PC-9 (cell line): ENCODE results near the gene XAB2. TPM values are rescaled to one million over a fixed set of nuclear protein-coding genes. Genes with fewer than 3 reads are reported as not detected.

Source experiments
- BruUV-seq: library from RNA; stranded (reverse); fragments of 400-500 nt; replicated peaks from 2 replicates; lab custom pipeline; 2021; lab: Mats Ljungman, UMichigan
- CTCF ChIA-PET: fragments of 300-600 bp; sonication (Branson Sonifier 250); formaldehyde crosslinking; loops from one replicate; lab custom pipeline; 2022; ENCODE audit warnings: antibody characterized with exemption; lab: Charles Lee
- POLR2A ChIA-PET: fragments of 300-600 bp; sonication (Branson Sonifier 250); formaldehyde crosslinking; loops from one replicate; lab custom pipeline; 2022; ENCODE audit warnings: antibody characterized with exemption; ENCODE audit not compliant: unreplicated experiment; lab: Charles Lee
- DNase-seq, 2 experiments: peaks; one replicate each; pipeline versions ENCODE4 v3.0.0 to v3.0.0-alpha.2; 2015 to 2022; ENCODE audit warnings: mixed read lengths in 1 of 2
- H2AFZ ChIP-seq: fragments of 200-600 bp; sonication (generic); 2 replicates; pipeline ENCODE4 v1.8.1; 2017; ENCODE audit warnings: antibody characterized with exemption
- H3F3A ChIP-seq: fragments of 200-600 bp; sonication (generic); 2 replicates; pipeline ENCODE4 v1.8.1; 2017; ENCODE audit warnings: antibody characterized with exemption, mild to moderate bottlenecking, low read depth; ENCODE audit not compliant: insufficient read depth
- H3K27ac ChIP-seq: fragments of 200-600 bp; sonication (generic); 2 replicates; pipeline ENCODE4 v1.6.1; 2016; ENCODE audit warnings: mixed run types
- H3K27me3 ChIP-seq: fragments of 200-600 bp; sonication (generic); 2 replicates; pipeline ENCODE4 v1.6.1; 2016; ENCODE audit warnings: low read depth, mixed run types; ENCODE audit not compliant: insufficient read depth
- H3K36me3 ChIP-seq: fragments of 200-600 bp; sonication (generic); 2 replicates; pipeline ENCODE4 v1.6.1; 2016; ENCODE audit warnings: low read depth, mixed run types
- H3K4me1 ChIP-seq: fragments of 200-600 bp; sonication (generic); replicated peaks from 2 replicates; pipeline ENCODE4 v1.6.1; 2016; ENCODE audit warnings: mixed run types; ENCODE audit not compliant: insufficient read depth
- H3K4me2 ChIP-seq: fragments of 200-600 bp; sonication (generic); 2 replicates; pipeline ENCODE4 v1.6.1; 2017; ENCODE audit warnings: mixed run types
- H3K4me3 ChIP-seq: fragments of 200-600 bp; sonication (generic); 2 replicates; pipeline ENCODE4 v1.6.1; 2016; ENCODE audit warnings: mixed run types
- H3K79me2 ChIP-seq: fragments of 200-600 bp; sonication (generic); 2 replicates; pipeline ENCODE4 v1.6.1; 2017; ENCODE audit warnings: low read depth, mixed run types
- H3K9me2 ChIP-seq: fragments of 200-600 bp; sonication (generic); 2 replicates; pipeline ENCODE4 v1.8.1; 2017; ENCODE audit warnings: mild to moderate bottlenecking; ENCODE audit not compliant: insufficient read depth
- H3K9me3 ChIP-seq: fragments of 200-600 bp; sonication (generic); 2 replicates; pipeline ENCODE4 v1.8.1; 2016; ENCODE audit warnings: low read depth; ENCODE audit not compliant: insufficient read depth
- H4K20me1 ChIP-seq: fragments of 200-600 bp; sonication (generic); 2 replicates; pipeline ENCODE4 v1.8.1; 2017; ENCODE audit not compliant: insufficient read depth
- EZH2 ChIP-seq: fragments of 200-600 bp; sonication (generic); IDR thresholded peaks from 2 replicates; pipeline ENCODE4 v1.8.0; 2017; ENCODE audit warnings: antibody characterized with exemption, low read depth
- intact Hi-C: fragments of 100-400 bp; cut with micrococcal nuclease; formaldehyde crosslinking; loops from one replicate; pipeline ENCODE4 v1.10.0; 2022; ENCODE audit not compliant: unreplicated experiment
- total RNA-seq: library from RNA; stranded (reverse); gene quantifications from 2 replicates; pipeline ENCODE4 v1.2.3, GENCODE V29; 2021
- TF ChIP-seq, protein P1 (sequence below): fragments of 200-600 bp; sonication (generic); conservative IDR thresholded peaks from 2 replicates; pipeline ENCODE4 v1.6.1; 2017; ENCODE audit warnings: mixed run types, antibody characterized with exemption, mild to moderate bottlenecking, moderate library complexity

The XAB2 gene
- total RNA-seq, 1 experiment from 2014 or later = 44.9 TPM

DNA sequence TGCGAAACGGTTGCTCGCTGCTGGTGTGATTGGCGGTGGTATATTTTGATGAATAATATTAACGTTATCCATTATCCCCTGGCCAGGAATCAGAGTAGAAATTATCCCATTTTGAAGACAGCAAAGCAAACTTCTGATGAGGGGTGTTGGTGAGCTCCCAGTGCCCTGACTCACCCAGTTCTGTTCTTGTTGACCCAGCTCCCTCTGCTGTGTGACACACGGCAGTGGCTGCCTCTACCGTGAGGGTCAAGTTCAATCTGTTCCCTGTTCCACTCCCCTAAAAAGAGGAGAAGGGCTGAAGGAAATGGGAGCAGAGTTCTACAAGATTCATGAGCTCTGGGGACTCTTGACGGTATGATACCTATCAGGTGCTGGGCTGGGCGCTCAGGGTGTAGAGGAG is 31.7 kb downstream of the XAB2 start:
- Histone ChIP-seq H3K9me2 (no peaks in the 10 kb centered on the region), H4K20me1 (peaks cover 11% of the 10 kb centered on the region; the same call in 1 of the 2 replicates), H3K27ac (no peak overlapping the region), H2AFZ (no peak overlapping the region), H3K9me3 (no peaks in the 10 kb centered on the region), H3K4me1 (peaks cover 6% of the 10 kb centered on the region; the same call in 1 of the 2 replicates), H3K36me3 (no peaks in the 10 kb centered on the region), H3K27me3 (no peaks in the 10 kb centered on the region), H3K79me2 (peaks cover 35% of the 10 kb centered on the region), H3K4me3 (no peak overlapping the region), H3K4me2 (peak overlapping the region; percentile 97; the same call in 1 of the 2 replicates), H3F3A (peaks cover 25% of the 10 kb centered on the region)
- POLR2A ChIA-PET = no interaction called here
- BruUV-seq = no TSS peak
- intact Hi-C loops = no loop called here
- CTCF ChIA-PET = no interaction called here
- TF ChIP-seq EZH2 = no peak
- TF ChIP-seq, protein P1, sequence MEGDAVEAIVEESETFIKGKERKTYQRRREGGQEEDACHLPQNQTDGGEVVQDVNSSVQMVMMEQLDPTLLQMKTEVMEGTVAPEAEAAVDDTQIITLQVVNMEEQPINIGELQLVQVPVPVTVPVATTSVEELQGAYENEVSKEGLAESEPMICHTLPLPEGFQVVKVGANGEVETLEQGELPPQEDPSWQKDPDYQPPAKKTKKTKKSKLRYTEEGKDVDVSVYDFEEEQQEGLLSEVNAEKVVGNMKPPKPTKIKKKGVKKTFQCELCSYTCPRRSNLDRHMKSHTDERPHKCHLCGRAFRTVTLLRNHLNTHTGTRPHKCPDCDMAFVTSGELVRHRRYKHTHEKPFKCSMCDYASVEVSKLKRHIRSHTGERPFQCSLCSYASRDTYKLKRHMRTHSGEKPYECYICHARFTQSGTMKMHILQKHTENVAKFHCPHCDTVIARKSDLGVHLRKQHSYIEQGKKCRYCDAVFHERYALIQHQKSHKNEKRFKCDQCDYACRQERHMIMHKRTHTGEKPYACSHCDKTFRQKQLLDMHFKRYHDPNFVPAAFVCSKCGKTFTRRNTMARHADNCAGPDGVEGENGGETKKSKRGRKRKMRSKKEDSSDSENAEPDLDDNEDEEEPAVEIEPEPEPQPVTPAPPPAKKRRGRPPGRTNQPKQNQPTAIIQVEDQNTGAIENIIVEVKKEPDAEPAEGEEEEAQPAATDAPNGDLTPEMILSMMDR = no peak
- no peak for DNase-seq

DNA sequence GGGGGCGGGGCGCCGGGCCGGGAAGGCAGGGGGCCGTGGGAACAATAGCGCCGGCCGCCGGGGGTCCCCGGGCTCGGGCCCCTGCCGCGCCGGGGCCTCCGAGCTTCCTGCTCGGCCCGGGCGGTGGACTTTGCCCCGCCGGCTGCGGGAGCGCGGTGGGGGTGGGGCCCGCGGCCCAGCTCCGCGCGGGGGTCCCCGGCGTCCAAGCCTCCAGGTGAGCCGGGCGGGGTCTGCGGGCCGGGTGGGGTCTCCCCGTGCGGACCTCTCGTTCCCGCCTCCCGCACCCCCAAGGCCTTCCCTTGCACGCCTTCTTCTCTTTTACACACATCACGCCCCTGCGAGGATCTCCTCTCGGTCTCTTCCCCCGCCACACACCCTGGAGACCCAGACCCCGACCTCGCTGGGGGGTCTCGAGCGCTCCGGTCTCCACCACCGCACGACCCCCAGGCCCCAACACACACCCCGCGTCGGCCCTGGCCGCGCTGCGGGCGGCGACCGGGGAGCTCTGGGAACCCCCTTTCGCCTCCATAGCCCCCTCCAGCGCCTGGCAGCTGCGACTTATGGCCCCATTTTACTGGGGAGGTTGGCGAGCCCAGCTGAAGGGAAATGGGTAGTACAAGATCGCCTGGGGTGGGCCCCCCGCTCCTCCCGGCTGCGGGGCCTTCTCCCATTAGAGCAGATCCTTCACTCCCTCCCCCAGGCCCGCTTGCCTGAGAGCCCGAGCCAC is 33.0 kb downstream of the XAB2 start:
- no peaks in the 10 kb centered on the region for H3K9me2 ChIP-seq
- H3K9me3 ChIP-seq = no peaks in the 10 kb centered on the region
- H3K79me2 ChIP-seq = peaks cover 28% of the 10 kb centered on the region
- H3K36me3 ChIP-seq = no peaks in the 10 kb centered on the region
- POLR2A ChIA-PET = interaction anchor here (0.5 kb wide), 2 partner anchors 21 to 23 kb away, joined by 10 to 30 read pairs; no protein-coding TSS in a partner anchor
- H3K27ac ChIP-seq = no peak overlapping the region
- peak overlapping the region; percentile 71 for H3K4me3 ChIP-seq
- intact Hi-C loops = no loop called here
- peaks cover 25% of the 10 kb centered on the region for H3F3A ChIP-seq
- CTCF ChIA-PET = interaction anchor here (0.7 to 1.3 kb wide), 2 partner anchors 61 to 84 kb away, joined by 3 to 5 read pairs; partner anchors contain the start of gene TRAPPC5
- H2AFZ ChIP-seq = peak overlapping the region; percentile 66
- TF ChIP-seq, protein P1 = no peak
- TF ChIP-seq EZH2 = no peak
- TSS peak; percentile 70 for BruUV-seq
- peaks cover 11% of the 10 kb centered on the region; the same call in 1 of the 2 replicates for H4K20me1 ChIP-seq
- peaks cover 6% of the 10 kb centered on the region; the same call in 1 of the 2 replicates for H3K4me1 ChIP-seq
- no peaks in the 10 kb centered on the region for H3K27me3 ChIP-seq
- H3K4me2 ChIP-seq = peak overlapping the region; percentile 97
- no peak for DNase-seq

DNA sequence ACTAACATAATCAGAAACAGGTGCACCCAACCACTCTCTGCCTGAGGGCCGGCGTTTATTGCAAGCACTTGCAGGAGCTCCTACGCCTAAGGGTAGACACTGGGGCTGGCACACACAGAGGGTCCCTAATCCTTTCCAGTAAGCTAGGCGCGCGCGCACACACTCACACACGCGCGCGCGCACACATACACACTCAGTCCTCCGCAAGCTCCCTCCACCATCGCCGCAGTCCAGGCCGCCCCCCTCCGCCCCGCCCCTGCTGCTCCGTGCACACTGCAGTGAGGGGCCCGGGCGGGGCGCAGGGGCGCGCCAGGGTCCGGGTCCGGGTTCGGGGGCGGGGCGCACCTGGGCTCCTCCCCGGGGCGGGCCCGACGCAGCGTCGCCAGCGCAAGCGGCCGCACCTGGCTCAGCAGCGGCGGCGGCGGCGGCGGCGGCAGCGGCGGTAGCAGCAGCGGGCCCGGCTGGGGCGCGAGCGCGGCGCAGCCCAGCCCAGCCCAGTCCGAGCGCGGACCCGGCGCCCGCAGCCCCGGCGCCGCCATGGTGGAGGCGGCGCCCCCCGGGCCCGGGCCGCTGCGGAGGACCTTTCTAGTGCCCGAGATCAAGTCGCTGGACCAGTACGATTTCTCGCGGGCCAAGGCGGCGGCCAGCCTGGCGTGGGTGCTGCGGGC is 33.7 kb downstream of the XAB2 start, which contains the start of gene CAMSAP3:
Gene CAMSAP3 (plus strand): TSS at position 398 of the 668 bp plus-strand sequence. CDS start 140 bp downstream, at position 538.
- no peaks in the 10 kb centered on the region for H3K9me3 ChIP-seq
- no peaks in the 10 kb centered on the region for H3K9me2 ChIP-seq
- peak within 1 kb of the TSS; percentile 97 for H3K4me2 ChIP-seq
- peak in 1 of 2 experiments; percentile 71 for DNase-seq
- CTCF ChIA-PET = interaction anchor here (0.5 to 0.6 kb wide), 2 partner anchors 10 to 334 kb away, joined by 3 to 11 read pairs; no protein-coding TSS in a partner anchor
- peaks cover 10% of the 10 kb centered on the region for H3K4me1 ChIP-seq
- peak within 1 kb of the TSS; percentile 72 for H3K4me3 ChIP-seq
- no TSS peak for BruUV-seq
- peaks cover 23% of the 10 kb centered on the region for H3K79me2 ChIP-seq
- no peaks in the 10 kb centered on the region for H3K27me3 ChIP-seq
- H3K36me3 ChIP-seq = no peaks in the 10 kb centered on the region
- no peak for TF ChIP-seq EZH2
- TF ChIP-seq, protein P1 = no peak
- no peak within 1 kb of the TSS for H3K27ac ChIP-seq
- peaks cover 22% of the 10 kb centered on the region for H3F3A ChIP-seq
- peak within 1 kb of the TSS; percentile 71 for H2AFZ ChIP-seq
- POLR2A ChIA-PET = no interaction called here
- intact Hi-C loops = no loop called here
- peaks cover 11% of the 10 kb centered on the region; the same call in 1 of the 2 replicates for H4K20me1 ChIP-seq
